GM12878 (cell line): ENCODE data around the gene NTN1.

ENCODE experiments used
- POLR2A ChIP-seq: IDR thresholded peaks from 2 replicates; pipeline ENCODE4 v1.6.1; 2011; ENCODE audit warnings: low read depth, mild to moderate bottlenecking, low read length
- TF ChIP-seq, protein P1 (sequence below), 3 experiments: IDR thresholded peaks in 2 of 3; conservative IDR thresholded peaks in 1 of 3; 2 replicates each; pipeline ENCODE4 v1.5.1; 2011; ENCODE audit warnings: low read depth in 3 of 3, low read length in 3 of 3, mild to moderate bottlenecking in 3 of 3, control low read depth in 2 of 3, moderate library complexity in 2 of 3, inconsistent platforms in 1 of 3, mixed read lengths in 1 of 3; ENCODE audit not compliant: control insufficient read depth in 2 of 3, insufficient read depth in 1 of 3; ENCODE audit errors: extremely low read depth in 1 of 3
- TF ChIP-seq, protein P2 (sequence below): fragments of 450-650 bp; IDR thresholded peaks from 2 replicates; pipeline ENCODE4 v1.6.1; 2017; ENCODE audit warnings: antibody characterized with exemption, mild to moderate bottlenecking, moderate library complexity

DNA sequence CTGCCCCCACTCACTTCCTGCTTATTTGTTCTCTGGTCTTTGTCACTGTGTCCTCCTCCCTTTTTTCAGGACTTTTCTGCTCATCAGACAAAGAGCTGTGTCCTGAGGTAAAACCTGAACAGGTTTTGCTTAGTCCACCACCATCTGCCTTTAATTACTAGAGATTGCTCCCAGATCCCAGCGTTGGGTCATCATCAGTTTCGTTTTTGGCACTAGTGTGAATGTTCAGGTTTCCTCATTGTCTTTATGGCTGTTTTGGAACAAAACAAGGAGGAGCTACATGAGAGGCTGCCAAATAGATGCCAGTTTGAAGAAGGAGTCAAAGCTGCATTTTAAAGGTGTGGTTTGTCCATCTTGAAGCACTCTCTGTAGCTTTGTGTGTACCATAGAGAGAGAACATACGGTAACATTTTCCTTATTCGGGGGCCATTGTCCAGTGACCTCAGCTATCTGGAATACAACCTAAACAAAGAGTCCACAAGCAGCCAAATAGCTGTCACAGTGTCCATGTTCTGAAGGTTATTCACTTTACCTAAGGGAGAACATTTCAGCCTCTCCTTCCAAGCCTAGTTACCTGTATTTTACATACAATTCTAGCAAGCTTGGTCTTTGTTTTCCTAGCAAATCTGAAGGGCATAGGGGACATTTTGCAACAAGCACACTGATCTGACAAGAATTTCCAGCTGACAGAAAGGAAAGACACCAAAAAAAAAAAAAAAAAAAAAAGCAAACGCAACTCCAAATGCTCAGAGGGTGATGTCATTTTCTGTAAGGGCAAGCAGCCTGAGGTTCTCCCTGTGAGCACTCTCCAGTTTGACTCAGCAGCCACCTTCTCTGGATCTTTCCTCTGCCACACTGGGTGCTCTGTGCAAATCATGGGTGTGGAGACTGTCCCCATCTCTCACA lies 196.1 kb downstream of the NTN1 start:
- TF ChIP-seq, protein P1, sequence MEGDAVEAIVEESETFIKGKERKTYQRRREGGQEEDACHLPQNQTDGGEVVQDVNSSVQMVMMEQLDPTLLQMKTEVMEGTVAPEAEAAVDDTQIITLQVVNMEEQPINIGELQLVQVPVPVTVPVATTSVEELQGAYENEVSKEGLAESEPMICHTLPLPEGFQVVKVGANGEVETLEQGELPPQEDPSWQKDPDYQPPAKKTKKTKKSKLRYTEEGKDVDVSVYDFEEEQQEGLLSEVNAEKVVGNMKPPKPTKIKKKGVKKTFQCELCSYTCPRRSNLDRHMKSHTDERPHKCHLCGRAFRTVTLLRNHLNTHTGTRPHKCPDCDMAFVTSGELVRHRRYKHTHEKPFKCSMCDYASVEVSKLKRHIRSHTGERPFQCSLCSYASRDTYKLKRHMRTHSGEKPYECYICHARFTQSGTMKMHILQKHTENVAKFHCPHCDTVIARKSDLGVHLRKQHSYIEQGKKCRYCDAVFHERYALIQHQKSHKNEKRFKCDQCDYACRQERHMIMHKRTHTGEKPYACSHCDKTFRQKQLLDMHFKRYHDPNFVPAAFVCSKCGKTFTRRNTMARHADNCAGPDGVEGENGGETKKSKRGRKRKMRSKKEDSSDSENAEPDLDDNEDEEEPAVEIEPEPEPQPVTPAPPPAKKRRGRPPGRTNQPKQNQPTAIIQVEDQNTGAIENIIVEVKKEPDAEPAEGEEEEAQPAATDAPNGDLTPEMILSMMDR (IDR thresholded peaks at IDR 0.05 in 2 of 3, conservative IDR thresholded peaks at IDR 0.05 in 1 of 3; ENCODE audit: control insufficient read depth in 2 of 3, extremely low read depth in 1 of 3, insufficient read depth in 1 of 3, low read depth in 3 of 3, low read length in 3 of 3), result no peak
- TF ChIP-seq, protein P2, sequence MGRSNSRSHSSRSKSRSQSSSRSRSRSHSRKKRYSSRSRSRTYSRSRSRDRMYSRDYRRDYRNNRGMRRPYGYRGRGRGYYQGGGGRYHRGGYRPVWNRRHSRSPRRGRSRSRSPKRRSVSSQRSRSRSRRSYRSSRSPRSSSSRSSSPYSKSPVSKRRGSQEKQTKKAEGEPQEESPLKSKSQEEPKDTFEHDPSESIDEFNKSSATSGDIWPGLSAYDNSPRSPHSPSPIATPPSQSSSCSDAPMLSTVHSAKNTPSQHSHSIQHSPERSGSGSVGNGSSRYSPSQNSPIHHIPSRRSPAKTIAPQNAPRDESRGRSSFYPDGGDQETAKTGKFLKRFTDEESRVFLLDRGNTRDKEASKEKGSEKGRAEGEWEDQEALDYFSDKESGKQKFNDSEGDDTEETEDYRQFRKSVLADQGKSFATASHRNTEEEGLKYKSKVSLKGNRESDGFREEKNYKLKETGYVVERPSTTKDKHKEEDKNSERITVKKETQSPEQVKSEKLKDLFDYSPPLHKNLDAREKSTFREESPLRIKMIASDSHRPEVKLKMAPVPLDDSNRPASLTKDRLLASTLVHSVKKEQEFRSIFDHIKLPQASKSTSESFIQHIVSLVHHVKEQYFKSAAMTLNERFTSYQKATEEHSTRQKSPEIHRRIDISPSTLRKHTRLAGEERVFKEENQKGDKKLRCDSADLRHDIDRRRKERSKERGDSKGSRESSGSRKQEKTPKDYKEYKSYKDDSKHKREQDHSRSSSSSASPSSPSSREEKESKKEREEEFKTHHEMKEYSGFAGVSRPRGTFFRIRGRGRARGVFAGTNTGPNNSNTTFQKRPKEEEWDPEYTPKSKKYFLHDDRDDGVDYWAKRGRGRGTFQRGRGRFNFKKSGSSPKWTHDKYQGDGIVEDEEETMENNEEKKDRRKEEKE, result no peak
- no peak for TF ChIP-seq POLR2A
